A549 (cell line): ENCODE results near the gene NTN4. TPM values are rescaled to one million over a fixed set of nuclear protein-coding genes. Genes with fewer than 3 reads are reported as not detected.
A peak's percentile ranks its signal among the peaks of the same experiment; 100 is the strongest.
"Not testable (repeated sequence)": the region's sequence is repeated elsewhere in the genome, so short reads cannot be mapped to it uniquely, and the experiment has no call there.

Experiments
- ATAC-seq, 2 experiments: fragments of 200-7000 bp in 1 of 2; fragments of >200 bp in 1 of 2; cut with Nextera tagmentation in 1 of 2; cut with Tn5 transposase in 1 of 2; 3 replicates each; pipeline versions ENCODE4 v1.8.0 to v1.9.1; 2018 to 2020; ENCODE audit warnings: mild to moderate bottlenecking in 1 of 2, moderate library complexity in 1 of 2
- CTCF ChIA-PET: fragments of 300-600 bp; sonication (Branson Sonifier 250); formaldehyde crosslinking; extraction: SDS; loops from one replicate; lab custom pipeline; 2021; ENCODE audit warnings: antibody characterized with exemption, inconsistent platforms; lab: Yijun Ruan, JAX
- POLR2A ChIA-PET: fragments of 350-600 bp; formaldehyde crosslinking; extraction: SDS; loops from one replicate; lab custom pipeline; 2021; ENCODE audit warnings: antibody characterized with exemption, inconsistent platforms; lab: Yijun Ruan, JAX
- DNase-seq, 2 experiments: peaks; one replicate each; pipeline versions ENCODE4 v3.0.0 to v3.0.0-alpha.2; 2011 to 2016; ENCODE audit warnings: low read depth in 1 of 2, low spot score in 1 of 2
- FAIRE-seq: peaks from 2 replicates; lab custom pipeline; 2011; peaks lifted over from hg19 to GRCh38; lab: Jason Lieb, UNC
- H3K27ac ChIP-seq, 2 experiments: fragments of >200 bp; sonication (Bioruptor Twin); formaldehyde crosslinking; 3 replicates each; pipeline ENCODE4 v1.5.1; 2016 to 2017
- H3K4me1 ChIP-seq: fragments of >200 bp; sonication (Bioruptor Twin); formaldehyde crosslinking; 3 replicates; pipeline ENCODE4 v1.6.1; 2016
- H3K4me2 ChIP-seq: fragments of >200 bp; sonication (Bioruptor Twin); formaldehyde crosslinking; 3 replicates; pipeline ENCODE4 v1.6.1; 2016
- H3K4me3 ChIP-seq: fragments of >200 bp; sonication (Bioruptor Twin); formaldehyde crosslinking; 3 replicates; pipeline ENCODE4 v1.5.1; 2016
- H3K9me3 ChIP-seq: fragments of >200 bp; sonication (Bioruptor Twin); formaldehyde crosslinking; 3 replicates; pipeline ENCODE4 v1.6.1; 2016
- BHLHE40 ChIP-seq: IDR thresholded peaks from 2 replicates; pipeline ENCODE4 v1.6.1; 2012; ENCODE audit warnings: low read depth, low read length, inconsistent platforms
- CBX2 ChIP-seq: fragments of 200-600 bp; sonication (generic); IDR thresholded peaks from 2 replicates; pipeline ENCODE4 v1.6.1; 2016; ENCODE audit warnings: low read depth, mild to moderate bottlenecking, borderline replicate concordance
- CEBPB ChIP-seq, 2 experiments: fragments of >200 bp in 1 of 2; sonication (Bioruptor Twin) in 1 of 2; formaldehyde crosslinking in 1 of 2; IDR thresholded peaks; 2 replicates each; pipeline ENCODE4 v1.6.1; 2012 to 2016
- ESRRA ChIP-seq: fragments of 150-350 bp; IDR thresholded peaks from 2 replicates; pipeline ENCODE4 v1.6.1; 2014; ENCODE audit warnings: mild to moderate bottlenecking, low read length, borderline replicate concordance
- HDAC2 ChIP-seq: fragments of 200-600 bp; sonication (generic); IDR thresholded peaks from 2 replicates; pipeline ENCODE4 v1.6.1; 2016
- HEYL ChIP-seq: fragments of 250-450 bp; sonication (Bioruptor Pico); IDR thresholded peaks from 2 replicates; pipeline ENCODE4 v1.8.0; 2021; ENCODE audit warnings: mild to moderate bottlenecking, moderate library complexity
- HOXA7 ChIP-seq: fragments of 250-450 bp; sonication (Bioruptor Pico); IDR thresholded peaks from 2 replicates; pipeline ENCODE4 v1.5.0; 2020; ENCODE audit warnings: mild to moderate bottlenecking, moderate library complexity
- HOXB13 ChIP-seq: fragments of 250-450 bp; sonication (Bioruptor Pico); IDR thresholded peaks from 2 replicates; pipeline ENCODE4 v1.5.0; 2020; ENCODE audit warnings: low read depth, mild to moderate bottlenecking, moderate library complexity
- HOXB5 ChIP-seq: fragments of 250-450 bp; sonication (Bioruptor Pico); IDR thresholded peaks from 2 replicates; pipeline ENCODE4 v1.5.0; 2020; ENCODE audit warnings: mild to moderate bottlenecking, moderate library complexity
- JUNB ChIP-seq: fragments of >200 bp; sonication (Bioruptor Twin); formaldehyde crosslinking; IDR thresholded peaks from 2 replicates; pipeline ENCODE4 v1.6.1; 2016
- KDM5A ChIP-seq: fragments of 200-600 bp; sonication (generic); IDR thresholded peaks from 2 replicates; pipeline ENCODE4 v1.6.1; 2016; ENCODE audit warnings: antibody characterized with exemption, mild to moderate bottlenecking
- MAFK ChIP-seq: fragments of 450-650 bp; IDR thresholded peaks from 2 replicates; pipeline ENCODE4 v1.6.1; 2014; ENCODE audit not compliant: partially characterized antibody
- MAZ ChIP-seq: fragments of 150-350 bp; IDR thresholded peaks from 2 replicates; pipeline ENCODE4 v1.6.1; 2014; ENCODE audit warnings: antibody characterized with exemption, low read depth, low read length, borderline replicate concordance
- NFE2L2 ChIP-seq: fragments of 150-350 bp; conservative IDR thresholded peaks from 2 replicates; pipeline ENCODE4 v1.6.1; 2014; ENCODE audit warnings: low read length
- NPAS2 ChIP-seq: fragments of 250-450 bp; sonication (Bioruptor Pico); IDR thresholded peaks from 2 replicates; pipeline ENCODE4 v1.8.0; 2022; ENCODE audit warnings: mild to moderate bottlenecking, moderate library complexity, borderline replicate concordance
- NR3C1 ChIP-seq: fragments of >200 bp; sonication (Bioruptor Twin); formaldehyde crosslinking; IDR thresholded peaks from 3 replicates; pipeline ENCODE4 v1.6.1; 2017
- POLR2A ChIP-seq: IDR thresholded peaks from 2 replicates; pipeline ENCODE4 v1.6.1; 2012; ENCODE audit warnings: mild to moderate bottlenecking, low read length
- POLR2AphosphoS2 ChIP-seq: conservative IDR thresholded peaks from 2 replicates; pipeline ENCODE4 v1.6.1; 2012; ENCODE audit warnings: low read length, improper control_type of control experiment, inconsistent platforms
- RAD21 ChIP-seq, 2 experiments: fragments of >200 bp in 1 of 2; sonication (Bioruptor Twin) in 1 of 2; formaldehyde crosslinking in 1 of 2; IDR thresholded peaks in 1 of 2; conservative IDR thresholded peaks in 1 of 2; 2 replicates in 1 of 2; 3 replicates in 1 of 2; pipeline ENCODE4 v1.6.1; 2012 to 2018; ENCODE audit warnings: inconsistent platforms in 1 of 2
- RFX5 ChIP-seq: fragments of 450-650 bp; IDR thresholded peaks from 2 replicates; pipeline ENCODE4 v1.7.1; 2014; ENCODE audit warnings: antibody characterized with exemption, mild to moderate bottlenecking, moderate library complexity
- TFCP2L1 ChIP-seq: fragments of 250-450 bp; sonication (Bioruptor Pico); IDR thresholded peaks from 2 replicates; pipeline ENCODE4 v1.5.0; 2021; ENCODE audit warnings: mild to moderate bottlenecking
- ZC3H11A ChIP-seq: fragments of 450-650 bp; IDR thresholded peaks from 2 replicates; pipeline ENCODE4 v1.6.1; 2014; ENCODE audit warnings: antibody characterized with exemption, mild to moderate bottlenecking
- WGBS: methylation state at CpG from one replicate; pipeline ENCODE4 v1.1.6; 2017; ENCODE audit errors: missing lambda C conversion rate; 5-methylcytosine and 5-hydroxymethylcytosine counted together
- polyA plus RNA-seq, 4 experiments: library from polyadenylated mRNA; depleted of rRNA in 3 of 4; stranded (reverse); fragments of >200 nt; fragmentation: RNase III in 1 of 4; extraction: RNeasy Plus Mini Kit Qiagen cat#74134 plus additional on column Dnase treatment in 1 of 4; gene quantifications; 2 replicates in 3 of 4; 3 replicates in 1 of 4; pipeline ENCODE4 v1.2.3, GENCODE V29; 2011 to 2017
- TF ChIP-seq, protein P1 (sequence below): fragments of >200 bp; sonication (Bioruptor Twin); formaldehyde crosslinking; IDR thresholded peaks from 3 replicates; pipeline ENCODE4 v1.6.1; 2016
- TF ChIP-seq, protein P2 (sequence below): fragments of 150-350 bp; IDR thresholded peaks from 2 replicates; pipeline ENCODE4 v1.6.1; 2014; ENCODE audit warnings: low read depth, mild to moderate bottlenecking, low read length
- TF ChIP-seq, protein P3 (sequence below): IDR thresholded peaks from 2 replicates; pipeline ENCODE4 v1.6.1; 2012
- TF ChIP-seq, protein P4 (sequence below): fragments of 250-450 bp; sonication (Bioruptor Pico); IDR thresholded peaks from 2 replicates; pipeline ENCODE4 v1.5.0; 2021; ENCODE audit warnings: mild to moderate bottlenecking, moderate library complexity, borderline replicate concordance

Gene NTN4
- polyA plus RNA-seq, 2 of the 4 experiments (the other 2 are of a cell fraction) = 37.3 to 132 TPM

DNA sequence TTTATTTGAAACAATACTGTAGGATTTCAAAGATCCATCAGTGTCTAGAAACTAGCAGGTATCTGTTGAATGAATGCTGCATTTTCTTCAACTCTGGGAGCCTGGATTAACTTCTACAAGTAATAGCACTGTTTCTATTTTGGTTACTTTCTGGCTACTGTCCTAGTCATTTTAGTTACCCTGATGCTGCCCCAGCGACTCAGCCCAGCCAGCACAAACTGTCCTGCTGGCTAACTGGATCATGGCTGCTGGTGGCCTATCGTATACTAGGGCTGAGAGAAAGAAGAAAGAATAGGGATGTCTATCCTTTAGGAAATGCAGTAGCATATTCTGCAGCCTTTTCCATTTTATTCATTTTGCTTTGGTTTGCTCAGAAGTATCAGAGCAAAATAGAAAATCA, 53.9 kb downstream of the NTN4 start:
- Histone ChIP-seq H3K9me3 (no peaks in the 10 kb centered on the region), H3K4me1 (peaks cover 9% of the 10 kb centered on the region; the same call in 2 of the 3 replicates), H3K4me3 (no peak overlapping the region), H3K4me2 (no peak overlapping the region), H3K27ac (no peak overlapping the region)
- no peak for ATAC-seq
- no peak for FAIRE-seq
- CTCF ChIA-PET = no interaction called here
- no peak for DNase-seq
- TF ChIP-seq RFX5 (no peak), MAFK (no peak), POLR2A (no peak), HOXA7 (CRISPR knock-in tag) (no peak), JUNB (no peak)
- POLR2A ChIA-PET = no interaction called here
- WGBS = 88% methylated on average over 2 of the region's 2 CpGs

DNA sequence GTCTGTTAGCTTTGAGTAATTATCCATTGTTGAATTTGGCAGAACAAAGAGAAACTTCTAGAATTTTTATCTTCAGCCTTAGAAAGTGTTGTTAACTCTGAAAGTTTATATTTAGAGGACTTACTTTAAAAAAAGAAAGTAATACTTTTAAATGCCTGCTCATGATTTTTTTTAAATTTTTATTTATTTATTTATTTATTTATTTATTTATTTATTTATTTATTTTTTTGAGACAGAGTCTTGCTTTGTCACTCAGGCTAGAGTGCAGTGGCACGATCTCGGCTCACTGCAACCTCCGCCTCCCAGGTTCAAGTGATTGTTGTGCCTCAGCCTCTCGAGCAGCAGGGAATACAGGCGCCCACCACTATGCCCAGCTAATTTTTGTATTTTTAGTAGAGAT, 54.8 kb downstream of the NTN4 start:
- H3K27ac ChIP-seq, ATAC-seq, POLR2A ChIA-PET, H3K4me1 ChIP-seq, H3K9me3 ChIP-seq, FAIRE-seq, H3K4me2 ChIP-seq, H3K4me3 ChIP-seq, DNase-seq: not testable (repeated sequence)
- 94% methylated on average over 5 of the region's 5 CpGs for WGBS
- CTCF ChIA-PET = interaction anchor here (0.6 kb wide), 1 partner anchor 25 kb away, joined by 3 read pairs; no protein-coding TSS in a partner anchor
- TF ChIP-seq ZC3H11A = peak; percentile 58

DNA sequence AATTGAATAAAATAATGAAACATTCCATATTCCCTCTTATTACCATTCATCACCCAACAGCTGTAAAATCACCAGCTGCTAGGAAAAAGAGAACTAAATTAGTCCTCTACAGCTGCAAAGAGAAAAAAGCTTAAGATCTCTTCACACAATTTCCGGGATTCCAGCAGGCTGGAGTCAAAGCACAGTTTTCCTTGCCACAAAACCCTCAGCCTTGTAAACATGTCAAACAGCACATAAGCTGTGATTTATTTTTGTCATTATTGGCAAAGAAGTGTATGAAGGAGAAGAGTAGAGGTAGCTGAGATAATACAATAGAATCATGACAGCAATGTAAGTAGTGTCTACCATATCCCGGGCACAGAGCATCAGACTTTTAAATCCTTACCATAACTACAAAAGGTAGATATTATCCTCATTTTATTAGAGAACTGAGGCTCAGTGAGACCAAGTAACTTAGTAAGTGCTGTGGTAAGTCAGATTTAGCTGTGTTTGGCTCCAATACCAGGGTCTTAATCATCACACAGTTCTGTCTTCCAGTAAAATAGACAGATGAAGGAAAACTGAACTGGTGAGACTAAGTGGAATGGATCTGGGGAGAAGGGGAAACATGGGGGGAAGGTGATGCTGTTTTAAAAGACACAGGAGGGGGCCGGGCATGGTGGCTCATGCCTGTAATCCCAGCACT, 57.3 kb downstream of the NTN4 start:
- 0 out of 3 replicates have a peak, but pooled peaks cover 5% of the 10 kb centered on the region for H3K9me3 ChIP-seq
- POLR2A ChIA-PET = no interaction called here
- 80% methylated on average over 3 of the region's 3 CpGs for WGBS

GRCh38 chr12:95731519-95731958, 59.0 kb downstream of the NTN4 start:
- no peak overlapping the region for H3K4me2 ChIP-seq
- peaks cover 6% of the 10 kb centered on the region; the same call in 2 of the 3 replicates for H3K4me1 ChIP-seq
- ChIA-PET CTCF (no interaction called here), POLR2A (no interaction called here)
- H3K4me3 ChIP-seq = no peak overlapping the region
- 96% methylated on average over 7 of the region's 7 CpGs for WGBS
- no peak overlapping the region for H3K27ac ChIP-seq
- peaks cover 19% of the 10 kb centered on the region for H3K9me3 ChIP-seq
- DNase-seq = no peak
- ATAC-seq = no peak
- no peak for FAIRE-seq
- TF ChIP-seq POLR2A (no peak), CEBPB (IDR thresholded peaks at IDR 0.05) (no peak), RFX5 (no peak), HOXB5 (CRISPR knock-in tag) (no peak), HEYL (no peak), ESRRA (no peak), CBX2 (no peak), BHLHE40 (no peak), HDAC2 (no peak), NFE2L2 (no peak), POLR2AphosphoS2 (no peak), JUNB (no peak)
- TF ChIP-seq, protein P1, sequence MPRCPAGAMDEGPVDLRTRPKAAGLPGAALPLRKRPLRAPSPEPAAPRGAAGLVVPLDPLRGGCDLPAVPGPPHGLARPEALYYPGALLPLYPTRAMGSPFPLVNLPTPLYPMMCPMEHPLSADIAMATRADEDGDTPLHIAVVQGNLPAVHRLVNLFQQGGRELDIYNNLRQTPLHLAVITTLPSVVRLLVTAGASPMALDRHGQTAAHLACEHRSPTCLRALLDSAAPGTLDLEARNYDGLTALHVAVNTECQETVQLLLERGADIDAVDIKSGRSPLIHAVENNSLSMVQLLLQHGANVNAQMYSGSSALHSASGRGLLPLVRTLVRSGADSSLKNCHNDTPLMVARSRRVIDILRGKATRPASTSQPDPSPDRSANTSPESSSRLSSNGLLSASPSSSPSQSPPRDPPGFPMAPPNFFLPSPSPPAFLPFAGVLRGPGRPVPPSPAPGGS = no peak
- TF ChIP-seq, protein P2, sequence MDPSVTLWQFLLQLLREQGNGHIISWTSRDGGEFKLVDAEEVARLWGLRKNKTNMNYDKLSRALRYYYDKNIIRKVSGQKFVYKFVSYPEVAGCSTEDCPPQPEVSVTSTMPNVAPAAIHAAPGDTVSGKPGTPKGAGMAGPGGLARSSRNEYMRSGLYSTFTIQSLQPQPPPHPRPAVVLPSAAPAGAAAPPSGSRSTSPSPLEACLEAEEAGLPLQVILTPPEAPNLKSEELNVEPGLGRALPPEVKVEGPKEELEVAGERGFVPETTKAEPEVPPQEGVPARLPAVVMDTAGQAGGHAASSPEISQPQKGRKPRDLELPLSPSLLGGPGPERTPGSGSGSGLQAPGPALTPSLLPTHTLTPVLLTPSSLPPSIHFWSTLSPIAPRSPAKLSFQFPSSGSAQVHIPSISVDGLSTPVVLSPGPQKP = no peak

More for the DNA sequence above, 57.3 kb downstream of the NTN4 start:
- Histone ChIP-seq H3K4me2 (no peak overlapping the region), H3K4me3 (no peak overlapping the region), H3K4me1 (peaks cover 6% of the 10 kb centered on the region; the same call in 2 of the 3 replicates), H3K27ac (peak overlapping the region in 1 of 2 experiments; percentile 18; a peak in 1 of 6 replicates)
- ATAC-seq (peak in 1 of 2 experiments; percentile 49; a peak in 3 of 6 replicates), DNase-seq (peak in 1 of 2 experiments; percentile 37), FAIRE-seq (no peak)
- CTCF ChIA-PET = interaction anchor here (0.5 to 1.4 kb wide), 4 partner anchors 32 to 158 kb away, joined by 3 to 5 read pairs (median 4); no protein-coding TSS in a partner anchor
- no peak for TF ChIP-seq MAZ
- TF ChIP-seq ZC3H11A = no peak
- TF ChIP-seq, protein P3, sequence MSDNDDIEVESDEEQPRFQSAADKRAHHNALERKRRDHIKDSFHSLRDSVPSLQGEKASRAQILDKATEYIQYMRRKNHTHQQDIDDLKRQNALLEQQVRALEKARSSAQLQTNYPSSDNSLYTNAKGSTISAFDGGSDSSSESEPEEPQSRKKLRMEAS = no peak
- no peak for TF ChIP-seq NR3C1
- no peak for TF ChIP-seq RAD21 (conservative IDR thresholded peaks at IDR 0.05 in 1 of 2, IDR thresholded peaks at IDR 0.05 in 1 of 2)
- TF ChIP-seq BHLHE40 = no peak
- TF ChIP-seq NPAS2 (CRISPR knock-in tag) = no peak
- TF ChIP-seq KDM5A = no peak
- TF ChIP-seq HDAC2 = no peak
- no peak for TF ChIP-seq HOXB13 (CRISPR knock-in tag)
- TF ChIP-seq, protein P4, sequence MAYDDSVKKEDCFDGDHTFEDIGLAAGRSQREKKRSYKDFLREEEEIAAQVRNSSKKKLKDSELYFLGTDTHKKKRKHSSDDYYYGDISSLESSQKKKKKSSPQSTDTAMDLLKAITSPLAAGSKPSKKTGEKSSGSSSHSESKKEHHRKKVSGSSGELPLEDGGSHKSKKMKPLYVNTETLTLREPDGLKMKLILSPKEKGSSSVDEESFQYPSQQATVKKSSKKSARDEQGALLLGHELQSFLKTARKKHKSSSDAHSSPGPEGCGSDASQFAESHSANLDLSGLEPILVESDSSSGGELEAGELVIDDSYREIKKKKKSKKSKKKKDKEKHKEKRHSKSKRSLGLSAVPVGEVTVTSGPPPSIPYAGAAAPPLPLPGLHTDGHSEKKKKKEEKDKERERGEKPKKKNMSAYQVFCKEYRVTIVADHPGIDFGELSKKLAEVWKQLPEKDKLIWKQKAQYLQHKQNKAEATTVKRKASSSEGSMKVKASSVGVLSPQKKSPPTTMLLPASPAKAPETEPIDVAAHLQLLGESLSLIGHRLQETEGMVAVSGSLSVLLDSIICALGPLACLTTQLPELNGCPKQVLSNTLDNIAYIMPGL (CRISPR knock-in tag) = no peak
- no peak for TF ChIP-seq TFCP2L1
